ENCODE results near the gene CEP350. TPM values are rescaled to one million over a fixed set of nuclear protein-coding genes. Genes with fewer than 3 reads are reported as not detected.

CEP350 gene
- total RNA-seq, 2 donors from 2014 or later = 41.5 to 55.4 TPM

- no peak overlapping the region for H3K4me3 ChIP-seq
- ATAC-seq (no peak), DNase-seq (no peak)
- no peak overlapping the region for H3K27ac ChIP-seq
- 81 to 82% methylated on average over 5 of the region's 5 CpGs for WGBS, 2 donors
- peaks cover 17% of the 10 kb centered on the region for H3K4me1 ChIP-seq
- intact Hi-C loops (cut with DNase I) = no loop called here
- H3K36me3 ChIP-seq (replicated peaks in 1 of 2; ENCODE audit: insufficient read depth in 1 of 2, low read depth in 2 of 2) = no peaks in the 10 kb centered on the region
- H3K9me3 ChIP-seq = no peaks in the 10 kb centered on the region
- no peaks in the 10 kb centered on the region for H3K27me3 ChIP-seq
- TF ChIP-seq POLR2A (IDR thresholded peaks at IDR 0.05) (no peak), CTCF (IDR thresholded peaks at IDR 0.05) (no peak)
Observed at GRCh38 chr1:179978199-179979079, 23.8 kb downstream of the CEP350 start.

GRCh38 chr1:179984101-179984500 lies 29.5 kb downstream of the CEP350 start:
- 94 to 100% methylated on average over 1 of the region's 1 CpG for WGBS, 2 donors

GRCh38 chr1:179984942-179985341 lies 30.3 kb downstream of the CEP350 start:
- Histone ChIP-seq H3K36me3 (replicated peaks in 1 of 2; ENCODE audit: insufficient read depth in 1 of 2, low read depth in 2 of 2) (no peaks in the 10 kb centered on the region), H3K4me1 (peaks cover 13% of the 10 kb centered on the region), H3K27me3 (no peaks in the 10 kb centered on the region), H3K27ac (no peak overlapping the region), H3K9me3 (no peaks in the 10 kb centered on the region), H3K4me3 (no peak overlapping the region)
- TF ChIP-seq POLR2A (IDR thresholded peaks at IDR 0.05) (no peak), CTCF (IDR thresholded peaks at IDR 0.05) (no peak)
- DNase-seq = no peak
- intact Hi-C loops (cut with DNase I) = no loop called here
- ATAC-seq = no peak

More at GRCh38 chr1:179984101-179984500, 29.5 kb downstream of the CEP350 start:
- DNase-seq (no peak), ATAC-seq (no peak)
- Histone ChIP-seq H3K27me3 (no peaks in the 10 kb centered on the region), H3K9me3 (no peaks in the 10 kb centered on the region), H3K27ac (no peak overlapping the region), H3K36me3 (replicated peaks in 1 of 2; ENCODE audit: insufficient read depth in 1 of 2, low read depth in 2 of 2) (no peaks in the 10 kb centered on the region), H3K4me3 (no peak overlapping the region), H3K4me1 (peaks cover 13% of the 10 kb centered on the region)
- intact Hi-C loops (cut with DNase I) = no loop called here
- TF ChIP-seq POLR2A (IDR thresholded peaks at IDR 0.05) = no peak
- TF ChIP-seq CTCF (IDR thresholded peaks at IDR 0.05) = no peak

GRCh38 chr1:179990847-179991246 lies 36.2 kb downstream of the CEP350 start:
- Histone ChIP-seq H3K4me3 (no peak overlapping the region), H3K27ac (no peak overlapping the region), H3K36me3 (replicated peaks in 1 of 2; ENCODE audit: insufficient read depth in 1 of 2, low read depth in 2 of 2) (peaks cover 0 to 7% of the 10 kb centered on the region in 2 donors), H3K9me3 (no peaks in the 10 kb centered on the region), H3K4me1 (no peaks in the 10 kb centered on the region), H3K27me3 (no peaks in the 10 kb centered on the region)
- intact Hi-C loops (cut with DNase I) = no loop called here
- no peak for ATAC-seq
- WGBS, 2 donors = 82% methylated on average over 3 of the region's 3 CpGs
- TF ChIP-seq POLR2A (IDR thresholded peaks at IDR 0.05) = no peak
- TF ChIP-seq CTCF (IDR thresholded peaks at IDR 0.05) = no peak
- DNase-seq = no peak

GRCh38 chr1:179995576-179995975 lies 41.0 kb downstream of the CEP350 start:
- TF ChIP-seq CTCF (IDR thresholded peaks at IDR 0.05) = no peak
- no peak for TF ChIP-seq POLR2A (IDR thresholded peaks at IDR 0.05)
- H3K9me3 ChIP-seq = no peaks in the 10 kb centered on the region
- H3K4me1 ChIP-seq = no peaks in the 10 kb centered on the region
- no peak overlapping the region for H3K4me3 ChIP-seq
- peaks cover 0 to 8% of the 10 kb centered on the region in 2 donors for H3K36me3 ChIP-seq (replicated peaks in 1 of 2; ENCODE audit: insufficient read depth in 1 of 2, low read depth in 2 of 2)
- intact Hi-C loops (cut with DNase I) = no loop called here
- 85 to 87% methylated on average over 1 of the region's 1 CpG for WGBS, 2 donors
- H3K27me3 ChIP-seq = no peaks in the 10 kb centered on the region
- ATAC-seq (no peak), DNase-seq (no peak)
- no peak overlapping the region for H3K27ac ChIP-seq

All from body of pancreas (tissue), 4 donors.